GM12872 (cell line): ENCODE data around the gene LYZL4.

Experiments used
- TF ChIP-seq, protein P1 (sequence below): IDR thresholded peaks from 3 replicates; pipeline ENCODE4 v1.5.1; 2011; ENCODE audit warnings: low read depth, mild to moderate bottlenecking, low read length, moderate library complexity; ENCODE audit not compliant: insufficient read depth

The LYZL4 gene, protein sequence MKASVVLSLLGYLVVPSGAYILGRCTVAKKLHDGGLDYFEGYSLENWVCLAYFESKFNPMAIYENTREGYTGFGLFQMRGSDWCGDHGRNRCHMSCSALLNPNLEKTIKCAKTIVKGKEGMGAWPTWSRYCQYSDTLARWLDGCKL

DNA sequence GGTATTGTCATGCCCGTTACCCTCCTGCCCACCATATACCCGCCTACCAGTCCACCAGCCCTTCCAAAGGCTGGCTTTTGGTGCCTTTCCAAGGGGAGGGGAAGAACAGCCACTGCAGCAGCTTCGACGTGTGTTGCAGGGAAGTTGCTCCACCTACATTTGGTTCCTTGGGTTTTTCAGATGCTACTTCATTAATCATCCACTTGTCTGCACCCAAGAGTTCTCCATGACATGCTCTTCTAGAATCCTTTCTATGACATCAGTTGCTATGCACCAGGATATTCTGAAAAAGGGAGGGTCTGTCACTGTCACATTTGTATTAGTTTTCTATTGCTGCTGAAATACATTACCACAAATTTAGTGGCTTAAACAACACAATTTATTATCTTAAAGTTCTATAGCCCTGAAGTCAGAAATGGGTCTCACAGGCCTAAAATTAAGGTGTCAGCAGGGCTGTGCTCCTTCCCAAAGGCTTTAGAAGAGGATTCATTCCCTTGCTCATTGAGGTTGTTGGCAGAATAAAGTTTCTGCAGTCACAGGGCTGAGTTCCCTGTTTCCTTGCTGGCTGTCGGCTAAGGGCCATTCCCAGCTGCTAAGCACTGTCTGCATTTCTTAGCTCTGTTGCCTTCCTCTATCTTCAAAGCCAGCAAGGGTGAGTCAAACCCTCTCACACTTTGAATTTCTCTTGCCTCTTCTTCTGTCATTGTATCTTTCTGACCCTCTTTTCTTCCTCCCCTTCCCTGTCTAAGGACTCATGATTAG is at the start of gene LYZL4:
TSS of gene LYZL4 (minus strand) at position 241 of the 762 bp plus-strand sequence. CDS start 3,359 bp downstream, outside the sequence.
- TF ChIP-seq, protein P1, sequence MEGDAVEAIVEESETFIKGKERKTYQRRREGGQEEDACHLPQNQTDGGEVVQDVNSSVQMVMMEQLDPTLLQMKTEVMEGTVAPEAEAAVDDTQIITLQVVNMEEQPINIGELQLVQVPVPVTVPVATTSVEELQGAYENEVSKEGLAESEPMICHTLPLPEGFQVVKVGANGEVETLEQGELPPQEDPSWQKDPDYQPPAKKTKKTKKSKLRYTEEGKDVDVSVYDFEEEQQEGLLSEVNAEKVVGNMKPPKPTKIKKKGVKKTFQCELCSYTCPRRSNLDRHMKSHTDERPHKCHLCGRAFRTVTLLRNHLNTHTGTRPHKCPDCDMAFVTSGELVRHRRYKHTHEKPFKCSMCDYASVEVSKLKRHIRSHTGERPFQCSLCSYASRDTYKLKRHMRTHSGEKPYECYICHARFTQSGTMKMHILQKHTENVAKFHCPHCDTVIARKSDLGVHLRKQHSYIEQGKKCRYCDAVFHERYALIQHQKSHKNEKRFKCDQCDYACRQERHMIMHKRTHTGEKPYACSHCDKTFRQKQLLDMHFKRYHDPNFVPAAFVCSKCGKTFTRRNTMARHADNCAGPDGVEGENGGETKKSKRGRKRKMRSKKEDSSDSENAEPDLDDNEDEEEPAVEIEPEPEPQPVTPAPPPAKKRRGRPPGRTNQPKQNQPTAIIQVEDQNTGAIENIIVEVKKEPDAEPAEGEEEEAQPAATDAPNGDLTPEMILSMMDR = no peak

DNA sequence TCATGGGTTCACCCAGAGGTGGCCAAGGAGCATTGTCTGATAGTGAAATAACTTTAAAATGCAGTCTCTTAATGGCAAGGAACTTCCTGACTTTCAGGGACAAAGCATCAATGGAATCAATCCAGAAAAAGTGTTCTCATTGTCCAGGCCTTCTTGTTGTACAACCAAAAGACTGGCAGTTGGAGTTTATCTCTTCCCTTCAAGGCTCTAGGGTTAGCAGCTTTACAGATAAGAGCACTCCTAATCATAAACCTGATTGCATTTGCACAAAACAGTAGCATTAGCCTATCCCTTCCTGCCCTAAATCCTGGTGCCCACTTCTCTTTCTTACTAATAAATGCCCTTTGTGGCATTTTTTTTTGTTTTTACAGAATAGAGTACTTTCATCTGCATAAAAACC is 48.7 kb upstream of the LYZL4 start:
- TF ChIP-seq, protein P1 = no peak

DNA sequence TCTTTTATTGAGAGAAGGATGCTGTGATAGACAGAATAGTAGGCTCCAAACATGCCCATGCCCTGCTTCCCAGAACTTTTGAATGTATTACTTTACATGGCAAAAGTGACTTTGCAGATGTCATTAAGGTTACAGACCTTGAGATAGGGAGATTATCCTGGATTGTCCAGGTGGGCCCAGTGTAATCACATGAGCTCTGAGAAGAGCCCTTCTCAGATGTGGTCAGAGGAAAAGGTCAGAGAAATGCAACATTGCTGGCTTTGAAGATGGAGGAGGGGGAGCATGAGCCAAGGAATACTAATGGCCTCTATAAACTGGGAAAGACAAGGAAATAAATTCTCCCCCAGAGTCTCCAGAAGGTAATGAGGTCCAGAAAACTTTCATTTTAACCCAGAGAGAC is 45.8 kb upstream of the LYZL4 start:
- TF ChIP-seq, protein P1 = no peak

DNA sequence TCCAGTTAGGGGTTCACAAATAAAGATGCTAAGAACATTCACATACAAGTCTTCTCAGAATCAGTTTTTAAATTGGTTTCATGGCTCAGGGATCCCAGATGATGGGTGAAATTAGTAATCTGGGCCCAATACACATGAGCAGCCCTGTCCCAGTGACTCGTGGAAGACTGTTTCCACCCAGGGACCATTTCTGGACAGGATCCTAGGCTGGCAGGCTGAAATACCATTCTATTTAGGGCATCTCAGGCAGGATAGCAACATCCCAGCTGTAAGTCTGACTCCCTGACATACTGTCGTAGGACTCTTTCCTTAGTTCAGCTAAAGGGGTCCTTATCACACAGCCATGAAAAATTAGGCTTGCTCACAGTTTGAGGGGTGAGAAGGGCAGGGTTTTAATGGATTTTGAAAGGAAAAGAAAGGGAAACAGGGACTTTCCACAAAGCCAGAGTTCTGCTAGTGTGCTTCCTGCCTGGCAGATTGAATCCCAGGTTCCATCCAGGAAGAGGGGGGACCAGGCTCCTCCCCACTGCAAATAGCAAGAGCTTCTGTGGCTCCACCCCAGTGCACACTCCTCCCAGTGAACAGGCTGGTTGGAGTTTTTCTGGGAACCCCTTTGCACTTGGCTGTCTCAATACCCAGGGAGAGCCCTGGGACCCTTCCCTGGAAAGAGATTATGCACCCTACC is 41.3 kb upstream of the LYZL4 start:
- TF ChIP-seq, protein P1 = no peak

- TF ChIP-seq, protein P1 = no peak
These were observed 40.7 kb upstream of the LYZL4 start for GRCh38 chr3:42451116-42451515.

DNA sequence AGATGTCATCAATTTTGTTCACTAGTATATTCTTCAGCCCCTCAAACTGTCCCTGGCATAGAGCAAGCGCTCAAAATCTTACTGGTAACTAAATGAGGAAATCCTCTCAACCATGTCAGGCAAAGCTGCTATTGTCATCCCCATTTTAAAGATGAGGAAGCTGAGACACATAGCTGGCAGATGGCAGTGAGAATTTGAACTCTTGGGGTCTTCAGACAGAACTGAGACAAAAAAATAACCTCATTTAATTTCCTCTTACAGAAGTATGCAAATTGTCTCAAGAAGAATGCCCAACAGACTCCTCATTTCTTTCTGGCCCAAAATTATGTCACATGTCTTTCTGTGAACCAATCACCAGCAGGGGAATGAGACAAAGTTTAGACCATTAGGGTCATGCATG is 40.2 kb upstream of the LYZL4 start:
- TF ChIP-seq, protein P1 = no peak

GRCh38 chr3:42447481-42447880 is 37.1 kb upstream of the LYZL4 start:
- TF ChIP-seq, protein P1 = no peak
